IPS-18c (cell line): Measurements from ENCODE around the gene RNF25.

Experiments
- H3K4me3 ChIP-seq: 2 replicates; pipeline ENCODE4 v1.7.0; 2013; ENCODE audit warnings: low read depth, mild to moderate bottlenecking, low read length, moderate library complexity; ENCODE audit not compliant: insufficient read depth
- H3K9me3 ChIP-seq: one replicate; pipeline ENCODE4 v1.6.1; 2013; ENCODE audit warnings: mild to moderate bottlenecking, low read length, moderate library complexity; ENCODE audit not compliant: control insufficient read depth, insufficient read depth

The RNF25 gene

GRCh38 chr2:218671654-218672566 lies at the start of gene RNF25, which contains the start of gene STK36:
RNF25 (minus strand) TSS chr2:218672002; CDS start chr2:218671970, 32 bp downstream.
STK36 (plus strand) TSS chr2:218672086; CDS start chr2:218672830, 744 bp downstream.
- Histone ChIP-seq H3K4me3 (peak within 1 kb of the TSS; percentile 86), H3K9me3 (no peaks in the 10 kb centered on the region)

DNA sequence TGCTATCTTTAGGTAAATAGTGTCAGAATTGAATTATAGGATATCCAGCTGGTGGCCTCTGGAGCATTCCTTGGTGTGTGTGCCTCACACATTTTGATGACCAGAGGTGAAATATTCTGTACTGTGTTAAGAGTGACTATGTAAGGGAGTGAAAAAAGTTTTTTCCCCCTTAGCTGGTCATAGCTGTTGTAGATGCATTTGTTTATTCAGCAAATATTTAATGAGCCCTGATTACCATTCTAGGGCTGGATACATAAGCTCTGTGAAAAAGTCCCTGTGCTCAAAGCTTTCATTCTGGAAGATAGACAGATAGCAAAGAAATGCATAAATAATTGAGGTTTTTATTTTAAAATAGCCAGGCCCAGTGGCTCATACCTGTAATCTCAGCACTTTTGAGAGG lies 49.7 kb upstream of the RNF25 start:
- H3K9me3 ChIP-seq, result no peaks in the 10 kb centered on the region

GRCh38 chr2:218720048-218721041 lies 48.5 kb upstream of the RNF25 start:
- Histone ChIP-seq H3K9me3 (no peaks in the 10 kb centered on the region), H3K4me3 (no peak overlapping the region)

More for the DNA sequence above, 49.7 kb upstream of the RNF25 start:
- H3K4me3 ChIP-seq, result no peak overlapping the region

GRCh38 chr2:218719457-218719856 lies 47.7 kb upstream of the RNF25 start:
- no peak overlapping the region for H3K4me3 ChIP-seq

DNA sequence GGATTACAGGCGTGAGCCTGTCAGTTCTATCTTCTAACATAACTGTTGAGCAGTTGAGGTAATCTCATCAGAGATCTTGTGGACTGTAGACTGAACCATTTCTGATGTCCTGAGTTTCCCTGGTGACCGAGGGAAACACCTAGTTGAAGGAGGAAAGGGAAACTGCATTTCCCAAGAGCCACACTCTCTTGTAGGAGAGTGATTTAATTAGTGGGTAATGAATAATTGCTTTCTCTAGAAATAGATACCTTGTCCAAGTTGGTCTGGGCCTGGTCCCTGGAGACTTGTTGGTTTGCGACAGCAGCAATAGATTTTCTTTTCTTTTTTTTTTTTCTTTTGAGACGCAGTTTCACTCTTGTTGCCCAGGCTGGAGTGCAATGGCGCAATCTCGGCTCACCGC lies 46.3 kb upstream of the RNF25 start:
- Histone ChIP-seq H3K9me3 (no peaks in the 10 kb centered on the region), H3K4me3 (no peak overlapping the region)

More at GRCh38 chr2:218719457-218719856, 47.7 kb upstream of the RNF25 start:
- no peaks in the 10 kb centered on the region for H3K9me3 ChIP-seq

DNA sequence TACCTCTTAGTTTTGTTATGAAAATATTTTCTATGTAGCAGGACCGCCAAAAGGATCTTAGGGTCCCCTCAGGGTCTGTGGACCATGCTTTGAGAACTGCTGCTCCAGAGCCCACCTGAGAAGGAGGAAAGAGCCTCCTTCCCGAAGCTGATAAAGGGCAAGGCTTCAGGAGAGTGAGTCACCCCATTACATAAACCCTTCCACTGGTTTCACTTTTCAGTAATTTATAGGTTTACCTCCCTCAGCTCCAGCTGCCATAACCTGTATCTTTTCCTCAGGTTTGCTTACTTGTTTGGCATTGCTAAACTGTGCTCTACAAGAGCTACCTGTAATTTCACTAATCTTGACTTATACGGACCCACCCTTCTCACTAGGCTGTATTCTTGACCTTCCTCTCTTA lies 45.5 kb upstream of the RNF25 start:
- H3K4me3 ChIP-seq, result no peak overlapping the region
- no peaks in the 10 kb centered on the region for H3K9me3 ChIP-seq

GRCh38 chr2:218716070-218716469 lies 44.3 kb upstream of the RNF25 start:
- no peaks in the 10 kb centered on the region for H3K9me3 ChIP-seq
- no peak overlapping the region for H3K4me3 ChIP-seq

- no peaks in the 10 kb centered on the region for H3K9me3 ChIP-seq
- no peak overlapping the region for H3K4me3 ChIP-seq
Observed at GRCh38 chr2:218713922-218714321, 42.1 kb upstream of the RNF25 start.

GRCh38 chr2:218711550-218711929 lies 39.7 kb upstream of the RNF25 start:
- peak overlapping the region; percentile 93 for H3K4me3 ChIP-seq
- H3K9me3 ChIP-seq, result no peaks in the 10 kb centered on the region

- Histone ChIP-seq H3K9me3 (no peaks in the 10 kb centered on the region), H3K4me3 (peak within 1 kb of the TSS; percentile 93)
Observed at GRCh38 chr2:218710687-218711549, 39.1 kb upstream of the RNF25 start, which contains the start of gene TTLL4. TTLL4 (plus strand) TSS chr2:218710835; CDS start chr2:218737677, 26,842 bp downstream.

GRCh38 chr2:218710334-218710686 lies 38.5 kb upstream of the RNF25 start:
- no peak overlapping the region; the same call in 1 of the 2 replicates for H3K4me3 ChIP-seq
- H3K9me3 ChIP-seq, result no peaks in the 10 kb centered on the region

DNA sequence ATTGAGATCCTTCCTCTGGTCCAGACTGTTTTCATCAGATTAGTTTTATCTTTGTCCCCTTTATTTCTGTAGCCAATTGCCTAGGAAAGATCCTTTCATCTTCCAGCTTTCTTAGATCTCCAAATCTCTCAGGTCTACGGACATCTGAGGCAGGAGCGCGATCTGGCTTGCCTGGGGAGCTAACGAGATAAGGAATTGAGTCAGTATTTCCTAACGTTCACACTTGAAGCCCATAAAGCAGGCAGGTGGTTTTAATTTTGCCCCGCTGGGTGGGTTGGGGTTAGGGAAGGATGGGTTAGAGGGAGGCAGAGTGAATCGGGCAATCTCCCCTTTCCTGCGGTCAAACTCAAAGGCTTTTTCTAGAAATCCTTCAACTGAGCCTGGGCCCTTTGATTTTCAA lies 38.1 kb upstream of the RNF25 start:
- Histone ChIP-seq H3K9me3 (no peaks in the 10 kb centered on the region), H3K4me3 (no peak overlapping the region)

DNA sequence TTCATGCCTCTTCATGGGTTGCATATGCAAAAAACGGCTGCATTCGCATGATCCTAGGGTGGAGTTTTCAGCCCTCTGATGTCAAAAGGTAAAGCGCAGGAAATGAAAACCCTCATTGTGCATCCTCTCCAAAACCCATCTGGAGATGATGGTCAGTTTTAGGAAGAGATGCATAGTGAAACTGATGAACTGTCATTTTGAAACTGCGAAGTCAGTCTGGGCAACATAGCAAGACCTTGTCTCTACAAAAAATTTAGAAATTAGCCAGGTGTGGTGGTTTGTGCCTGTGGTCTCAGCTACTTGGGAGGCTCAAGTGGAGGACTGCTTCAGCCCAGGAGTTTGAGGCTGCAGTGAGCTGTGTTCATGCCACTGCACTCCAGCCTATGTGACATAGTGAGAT lies 36.3 kb upstream of the RNF25 start:
- no peaks in the 10 kb centered on the region for H3K9me3 ChIP-seq
- H3K4me3 ChIP-seq, result no peak overlapping the region

DNA sequence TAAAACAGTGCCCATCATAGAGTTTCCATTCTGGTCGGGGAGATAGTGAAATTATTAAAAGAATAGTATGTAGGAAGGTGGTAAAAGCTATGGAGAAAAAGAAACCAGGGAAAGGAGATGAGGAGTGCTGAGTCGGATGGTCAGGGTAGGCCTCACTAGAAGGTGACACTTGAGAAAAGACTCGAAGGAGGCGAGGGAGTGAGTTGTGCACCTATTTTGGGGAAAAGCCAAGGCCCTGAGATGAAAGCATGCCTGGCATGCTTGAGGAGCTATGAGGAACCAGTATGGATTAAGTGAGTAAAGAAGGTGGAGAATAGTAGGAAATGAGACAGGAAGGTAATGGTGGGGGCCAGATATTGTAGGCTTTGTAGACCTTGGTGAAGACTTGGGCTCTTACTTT lies 31.5 kb upstream of the RNF25 start:
- Histone ChIP-seq H3K4me3 (no peak overlapping the region), H3K9me3 (no peaks in the 10 kb centered on the region)

DNA sequence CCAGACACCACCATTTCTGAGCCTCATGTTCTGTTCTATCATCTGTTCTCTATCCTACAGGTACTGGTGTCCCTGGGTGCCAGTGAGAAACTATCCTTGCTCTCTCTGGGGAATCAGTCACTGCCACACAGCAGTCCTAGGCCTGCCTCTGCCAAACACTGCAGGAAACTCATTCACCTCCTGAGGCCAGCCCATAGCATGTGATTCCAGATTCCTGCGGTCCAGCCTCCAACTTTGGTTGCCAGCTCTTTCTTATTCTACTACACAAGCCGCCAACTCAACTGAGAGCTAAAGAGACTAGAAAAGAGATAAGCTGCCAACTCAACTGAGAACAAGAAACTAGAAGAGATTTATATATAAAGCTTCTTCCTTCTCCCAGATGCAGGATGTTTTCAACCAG lies 30.0 kb upstream of the RNF25 start:
- no peaks in the 10 kb centered on the region for H3K9me3 ChIP-seq

GRCh38 chr2:218698885-218699284 lies 27.1 kb upstream of the RNF25 start:
- H3K4me3 ChIP-seq, result no peak overlapping the region

More for the DNA sequence above, 30.0 kb upstream of the RNF25 start:
- no peak overlapping the region for H3K4me3 ChIP-seq

More at GRCh38 chr2:218698885-218699284, 27.1 kb upstream of the RNF25 start:
- H3K9me3 ChIP-seq, result no peaks in the 10 kb centered on the region
